Measurements from ENCODE around the gene NKD1.

NKD1 gene

DNA sequence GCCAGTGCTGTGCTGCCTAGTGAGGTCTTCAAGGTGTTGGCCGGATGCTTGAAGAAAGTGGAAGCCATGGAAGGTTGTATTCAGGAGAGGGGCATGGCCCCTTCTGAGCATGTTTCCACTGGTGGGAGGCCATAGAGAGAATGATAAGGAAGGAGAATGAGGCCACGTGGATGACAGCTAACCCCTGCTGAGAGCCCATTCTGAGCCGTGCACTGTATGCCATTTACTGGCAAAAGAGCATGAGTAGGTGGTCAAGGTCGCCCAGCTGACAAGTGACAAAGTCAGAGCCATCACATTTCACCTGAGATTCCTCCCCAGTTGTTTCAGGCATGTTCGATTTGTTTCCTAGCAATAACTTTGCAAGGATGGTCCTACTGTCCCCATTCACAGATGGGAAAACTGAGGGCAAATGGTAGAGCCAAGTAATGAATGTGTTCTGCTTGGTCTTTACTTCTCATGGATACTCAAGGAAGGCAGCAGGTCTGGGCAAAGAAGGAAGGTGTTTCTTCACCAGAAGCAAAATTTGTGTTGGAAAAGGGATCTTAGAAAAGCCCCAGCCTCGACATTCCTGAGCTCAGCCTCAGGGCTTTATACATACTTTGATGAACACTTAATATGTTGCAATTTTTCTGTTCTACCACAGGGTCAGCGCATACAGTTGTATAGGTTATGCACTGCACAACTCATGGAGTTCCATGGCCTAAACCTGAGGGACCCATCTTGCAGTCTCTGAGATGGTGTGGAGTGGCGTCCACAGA is 10.5 kb upstream of the NKD1 start:
- DNase-seq (ENCODE audit: low read depth in 4 of 4, low spot score in 1 of 4), result no peak

DNA sequence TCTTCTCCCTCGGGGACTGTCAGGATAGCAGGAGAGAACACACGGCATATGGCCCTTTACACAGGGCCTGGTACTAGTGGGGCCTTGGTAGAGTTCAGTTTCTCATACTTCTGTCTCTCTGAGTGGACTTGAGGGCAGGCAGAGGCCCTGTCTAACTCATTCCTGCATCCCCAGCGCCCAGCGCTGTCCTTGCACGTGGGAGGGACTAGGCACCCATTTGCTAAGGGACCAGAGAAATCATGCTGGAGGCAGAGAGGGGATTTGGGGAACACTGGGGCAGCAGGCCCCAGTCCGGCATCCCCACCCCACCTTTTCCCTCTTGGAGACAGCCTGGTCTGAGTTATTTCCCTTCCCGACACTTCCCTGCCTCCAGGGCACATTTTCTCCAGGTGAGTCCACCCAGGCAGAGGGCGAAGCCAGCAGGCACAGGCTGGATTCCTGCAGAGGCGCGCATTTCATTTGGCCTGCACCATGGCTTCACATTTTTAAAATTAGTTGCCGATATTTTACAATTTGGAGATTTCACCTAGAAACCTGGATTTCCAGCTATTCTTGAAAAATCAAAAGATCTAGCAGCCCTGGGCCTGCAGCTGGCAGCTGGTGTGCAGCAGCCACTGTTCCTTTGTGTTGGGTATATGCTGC is 9.7 kb upstream of the NKD1 start:
- DNase-seq (ENCODE audit: low read depth in 4 of 4, low spot score in 1 of 4), result no peak

- DNase-seq (ENCODE audit: low read depth in 4 of 4, low spot score in 1 of 4), result no peak
Measured at GRCh38 chr16:50539053-50539695, 9.0 kb upstream of the NKD1 start.

- no peak for DNase-seq (ENCODE audit: low read depth in 4 of 4, low spot score in 1 of 4)
Measured at GRCh38 chr16:50539822-50540710, 8.1 kb upstream of the NKD1 start.

- DNase-seq (ENCODE audit: low read depth in 4 of 4, low spot score in 1 of 4), result no peak
Measured at GRCh38 chr16:50540711-50541007, 7.5 kb upstream of the NKD1 start.

DNA sequence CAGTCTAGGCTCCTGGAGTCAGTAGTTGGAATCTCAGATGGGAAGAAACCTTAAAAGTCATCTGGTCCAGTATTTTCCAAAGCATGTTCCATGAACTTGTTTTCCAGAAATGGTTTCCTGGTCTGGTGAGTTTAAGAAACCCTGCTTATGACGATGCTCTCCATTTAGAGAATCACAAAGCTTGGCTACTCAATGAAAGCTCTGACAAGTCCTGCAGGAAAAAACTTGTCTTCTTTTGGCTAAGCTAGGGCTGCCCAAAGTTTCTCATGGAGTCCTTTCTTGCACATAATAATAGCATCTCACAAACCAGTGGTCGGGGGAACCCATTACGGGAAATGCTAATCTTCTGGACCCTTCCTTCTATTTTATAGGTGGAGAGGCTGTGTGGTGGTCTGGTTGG is 5.5 kb upstream of the NKD1 start:
- no peak for DNase-seq (ENCODE audit: low read depth in 4 of 4, low spot score in 1 of 4)

- DNase-seq (ENCODE audit: low read depth in 4 of 4, low spot score in 1 of 4), result no peak
Measured at GRCh38 chr16:50546125-50546524, 2.1 kb upstream of the NKD1 start.

DNA sequence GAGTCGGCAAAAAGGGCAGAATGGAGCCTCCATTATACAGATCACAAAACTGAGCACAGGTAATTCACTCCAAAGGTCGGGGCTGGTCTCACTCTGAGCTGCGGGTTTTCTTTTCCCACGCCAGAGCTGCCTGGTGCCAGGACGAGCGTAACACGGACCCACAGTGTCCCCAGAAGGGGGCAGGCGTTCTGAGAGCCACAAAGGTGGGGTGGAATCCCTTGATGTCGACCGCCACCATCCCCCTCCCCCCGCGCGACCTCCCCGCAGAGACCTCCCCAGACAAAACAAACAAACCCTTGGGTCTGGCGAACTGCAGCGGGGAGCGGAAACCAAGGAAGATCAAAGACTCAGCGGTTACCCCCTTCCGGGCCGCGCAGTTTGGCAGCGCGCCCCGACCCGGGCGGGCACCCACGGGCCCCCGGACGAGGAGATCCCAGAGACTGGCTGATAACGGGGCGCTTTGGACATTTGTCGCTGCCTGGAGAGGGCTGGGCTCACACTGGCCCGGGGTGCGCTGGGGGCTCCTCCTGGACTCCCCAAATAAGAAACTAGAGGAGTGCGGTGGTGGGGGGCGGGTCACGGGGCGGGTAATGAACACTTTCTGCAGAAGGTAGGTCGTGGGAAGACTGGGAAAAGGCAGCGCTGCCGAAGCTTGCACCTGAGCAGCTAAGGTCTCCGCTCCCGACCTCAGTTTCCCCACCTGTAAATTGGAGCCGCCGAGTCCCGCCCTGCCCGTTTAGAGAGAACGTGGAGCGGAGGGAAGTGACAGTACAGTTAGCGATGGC is 664 bp upstream of the NKD1 start:
- DNase-seq (ENCODE audit: low read depth in 4 of 4, low spot score in 1 of 4), result peak; percentile 24 to 36 (median 26)

DNA sequence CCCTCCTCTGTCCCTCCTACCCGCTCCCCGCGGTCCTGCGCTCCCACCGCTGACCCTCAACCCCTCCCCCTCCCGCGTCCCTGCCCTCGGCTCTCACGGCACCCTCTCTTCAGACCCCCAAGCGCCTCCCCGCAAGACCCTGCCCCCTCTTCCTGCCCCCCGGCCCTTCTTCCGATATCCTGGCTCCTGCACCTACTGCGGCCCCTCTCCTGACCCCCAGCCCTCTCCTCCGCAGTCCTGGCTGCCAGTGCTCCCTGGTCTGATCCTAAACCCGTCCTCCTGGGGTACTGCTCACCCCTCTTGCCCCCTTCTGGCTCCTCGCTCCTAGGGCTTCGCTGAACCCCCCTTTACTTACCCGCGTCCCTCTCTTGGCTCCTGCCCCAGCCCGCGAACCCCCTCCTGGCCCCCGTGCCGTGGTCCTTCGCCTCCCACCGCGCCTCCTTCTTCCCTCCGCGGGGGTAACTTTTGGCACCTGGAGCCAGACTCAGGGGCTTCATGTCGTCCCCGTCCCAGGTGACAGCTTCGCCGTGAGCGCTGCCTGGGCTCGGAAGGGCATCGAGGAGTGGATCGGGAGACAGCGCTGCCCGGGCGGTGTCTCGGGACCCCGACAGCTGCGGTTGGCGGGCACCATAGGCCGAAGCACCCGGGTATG is 839 bp downstream of the NKD1 start:
- DNase-seq (ENCODE audit: low read depth in 4 of 4, low spot score in 1 of 4), result no peak

GRCh38 chr16:50549561-50549915 is 1.3 kb downstream of the NKD1 start:
- no peak for DNase-seq (ENCODE audit: low read depth in 4 of 4, low spot score in 1 of 4)

DNA sequence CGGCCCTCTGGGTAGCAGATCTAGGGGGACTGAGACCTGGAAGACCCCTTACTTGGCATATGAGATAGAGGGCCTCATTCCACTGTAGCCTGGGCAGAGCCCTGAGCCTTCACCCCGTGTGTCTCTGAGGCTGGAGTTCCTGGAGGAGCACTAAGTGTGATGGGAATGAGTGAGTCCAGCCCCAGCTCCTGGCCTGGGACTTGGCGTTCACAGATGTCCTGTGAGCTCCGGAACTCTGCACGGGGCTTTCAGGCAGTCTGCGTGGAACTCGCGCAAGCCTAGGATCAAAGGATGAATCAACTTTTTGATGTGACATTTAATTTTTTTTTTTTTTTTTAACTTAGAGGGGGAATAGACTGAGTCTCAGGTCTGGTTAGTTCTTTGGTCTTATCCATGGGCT is 1.8 kb downstream of the NKD1 start:
- no peak for DNase-seq (ENCODE audit: low read depth in 4 of 4, low spot score in 1 of 4)

- no peak for DNase-seq (ENCODE audit: low read depth in 4 of 4, low spot score in 1 of 4)
Measured at GRCh38 chr16:50550866-50551641, 2.9 kb downstream of the NKD1 start.

DNA sequence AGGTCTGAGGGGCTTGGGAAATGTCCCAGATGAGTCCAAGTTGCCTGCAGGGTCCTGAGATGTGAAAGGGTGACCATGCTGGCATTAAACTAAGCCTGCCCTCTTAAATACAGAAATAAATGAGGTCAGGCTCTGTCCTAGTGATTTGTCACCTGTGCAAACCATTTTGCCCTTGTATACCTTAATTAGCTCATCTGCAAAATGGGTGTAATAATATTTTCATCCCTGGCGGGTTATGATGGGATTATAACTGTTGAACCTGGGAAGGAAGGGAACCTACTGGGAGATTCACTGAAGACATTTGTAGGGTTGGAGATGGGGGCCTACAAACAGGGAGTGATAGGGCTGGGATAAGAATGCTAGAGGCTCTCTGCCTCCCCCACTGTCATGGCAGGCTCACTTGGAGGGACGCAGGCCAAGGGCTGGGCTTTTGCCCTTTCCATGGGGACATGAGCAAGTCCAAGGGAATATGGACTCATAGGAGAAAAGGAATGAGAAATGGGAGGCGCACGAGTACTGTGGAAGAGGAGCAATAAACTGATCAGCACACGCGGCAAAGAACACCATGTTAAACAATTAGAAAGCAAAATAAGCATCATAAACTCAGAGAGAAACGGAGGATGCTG is 4.4 kb downstream of the NKD1 start:
- DNase-seq (ENCODE audit: low read depth in 4 of 4, low spot score in 1 of 4), result no peak

DNA sequence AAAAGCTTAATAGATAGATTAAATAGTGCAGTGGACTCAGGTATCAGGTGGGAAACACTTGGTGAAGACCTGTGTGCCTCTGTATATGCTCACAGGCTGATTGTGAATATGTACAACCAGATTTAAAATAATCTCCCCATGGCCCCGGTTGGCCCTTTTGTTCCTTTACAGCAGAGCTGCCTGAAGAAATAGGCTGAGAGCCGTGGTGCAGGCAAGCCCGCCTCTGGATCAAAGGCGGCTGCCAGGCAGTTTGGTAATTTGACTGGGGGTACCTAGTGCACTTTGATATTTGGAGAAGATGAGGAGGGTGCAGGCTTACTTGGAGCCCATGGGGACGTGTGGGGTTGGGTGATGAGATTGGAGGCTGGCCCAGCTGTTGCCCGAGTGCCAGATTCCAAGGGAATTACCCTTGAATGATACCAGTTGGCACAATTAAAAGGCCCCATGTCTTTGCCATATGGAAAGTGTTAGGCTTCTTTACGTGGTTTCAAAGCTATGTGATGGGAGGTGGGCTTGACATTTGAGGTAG is 5.0 kb downstream of the NKD1 start:
- DNase-seq (ENCODE audit: low read depth in 4 of 4, low spot score in 1 of 4), result no peak

- no peak for DNase-seq (ENCODE audit: low read depth in 4 of 4, low spot score in 1 of 4)
Measured at GRCh38 chr16:50553731-50554360, 5.7 kb downstream of the NKD1 start.

- DNase-seq (ENCODE audit: low read depth in 4 of 4, low spot score in 1 of 4), result no peak
Measured at GRCh38 chr16:50555269-50555875, 7.2 kb downstream of the NKD1 start.

GRCh38 chr16:50555952-50556673 is 7.9 kb downstream of the NKD1 start:
- no peak for DNase-seq (ENCODE audit: low read depth in 4 of 4, low spot score in 1 of 4)
